OCI-LY3 (cell line): Measurements from ENCODE around the gene SAMD9.

Source experiments
- EZH2phosphoT487 ChIP-seq: fragments of 200-600 bp; shearing (Covaris generic); IDR thresholded peaks from 2 replicates; pipeline ENCODE4 v1.6.1; 2018; ENCODE audit warnings: antibody characterized with exemption, mixed run types, low read depth
- TF ChIP-seq, protein P1 (sequence below): fragments of 200-600, 300-600 bp; sonication (generic); IDR thresholded peaks from 2 replicates; pipeline ENCODE4 v1.5.1; 2014; ENCODE audit warnings: antibody characterized with exemption, low read length, low read depth

DNA sequence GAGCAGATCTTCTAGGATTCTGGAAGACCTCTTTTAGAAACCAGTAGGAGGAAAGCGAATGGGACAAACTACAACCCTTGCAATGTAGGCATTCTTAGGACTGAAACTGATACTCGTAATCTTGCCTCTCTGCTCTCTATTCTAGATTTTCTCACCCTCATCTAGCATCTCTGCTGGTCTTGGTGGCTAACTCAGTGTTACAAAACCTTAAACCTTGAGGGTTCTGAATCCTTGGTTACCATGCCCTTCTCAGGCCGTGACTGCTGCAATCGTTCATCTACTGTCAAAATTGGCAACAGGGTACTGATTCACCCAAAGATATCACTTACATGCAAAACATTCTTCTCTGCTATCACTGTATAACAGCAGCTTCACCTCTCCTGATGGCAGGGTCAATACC is 55.2 kb downstream of the SAMD9 start:
- TF ChIP-seq, protein P1, sequence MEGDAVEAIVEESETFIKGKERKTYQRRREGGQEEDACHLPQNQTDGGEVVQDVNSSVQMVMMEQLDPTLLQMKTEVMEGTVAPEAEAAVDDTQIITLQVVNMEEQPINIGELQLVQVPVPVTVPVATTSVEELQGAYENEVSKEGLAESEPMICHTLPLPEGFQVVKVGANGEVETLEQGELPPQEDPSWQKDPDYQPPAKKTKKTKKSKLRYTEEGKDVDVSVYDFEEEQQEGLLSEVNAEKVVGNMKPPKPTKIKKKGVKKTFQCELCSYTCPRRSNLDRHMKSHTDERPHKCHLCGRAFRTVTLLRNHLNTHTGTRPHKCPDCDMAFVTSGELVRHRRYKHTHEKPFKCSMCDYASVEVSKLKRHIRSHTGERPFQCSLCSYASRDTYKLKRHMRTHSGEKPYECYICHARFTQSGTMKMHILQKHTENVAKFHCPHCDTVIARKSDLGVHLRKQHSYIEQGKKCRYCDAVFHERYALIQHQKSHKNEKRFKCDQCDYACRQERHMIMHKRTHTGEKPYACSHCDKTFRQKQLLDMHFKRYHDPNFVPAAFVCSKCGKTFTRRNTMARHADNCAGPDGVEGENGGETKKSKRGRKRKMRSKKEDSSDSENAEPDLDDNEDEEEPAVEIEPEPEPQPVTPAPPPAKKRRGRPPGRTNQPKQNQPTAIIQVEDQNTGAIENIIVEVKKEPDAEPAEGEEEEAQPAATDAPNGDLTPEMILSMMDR = no peak
- no peak for TF ChIP-seq EZH2phosphoT487
